GM19035 (cell line): ENCODE data around the gene FXN.
"Not testable (repeated sequence)": the region's sequence is repeated elsewhere in the genome, so short reads cannot be mapped to it uniquely, and the experiment has no call there.

Experiments
- ATAC-seq: cut with Tn5 transposase; IDR thresholded peaks from one replicate; pipeline ENCODE4 v1.9.1; 2021; ENCODE audit not compliant: unreplicated experiment

FXN gene

DNA sequence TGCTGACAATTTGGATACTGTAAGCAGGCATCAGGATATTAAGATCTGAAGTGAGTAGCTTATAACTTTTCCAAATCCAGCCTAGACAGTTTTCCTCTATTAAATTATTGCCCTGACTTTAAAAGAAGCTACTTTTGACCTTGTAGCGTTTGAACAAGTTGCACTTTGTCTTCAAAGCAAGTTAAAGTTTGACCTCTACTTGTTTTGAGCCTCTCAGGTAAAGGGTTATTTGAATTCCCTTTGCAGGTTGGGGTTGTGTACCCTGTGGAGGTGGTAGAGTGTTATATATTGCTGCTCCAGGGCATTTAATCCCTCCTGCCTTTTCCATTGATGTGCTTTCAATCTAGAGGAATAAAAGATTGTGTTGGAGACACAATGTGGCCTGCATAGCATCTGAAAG lies 30.1 kb downstream of the FXN start:
- ATAC-seq = no peak

DNA sequence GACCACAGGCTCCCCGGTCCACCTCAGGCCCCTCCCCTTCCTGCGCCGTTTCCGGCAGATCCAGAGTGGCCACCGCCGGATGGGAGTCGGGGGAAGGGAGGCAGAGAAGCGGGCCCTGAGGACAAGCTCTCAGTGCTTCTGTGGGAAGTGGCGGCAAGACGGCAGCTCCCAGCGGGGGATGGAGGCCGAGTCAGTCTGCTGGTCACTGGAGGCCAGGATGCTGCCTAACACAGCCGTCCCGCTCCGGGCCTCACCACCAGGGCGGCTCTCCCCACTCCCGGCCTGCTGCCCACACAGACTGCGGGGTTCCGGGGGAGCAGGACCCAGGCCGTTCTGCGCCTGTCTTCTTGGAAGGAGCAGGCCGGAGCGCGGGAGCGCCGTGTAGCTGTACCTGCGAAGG lies 31.4 kb downstream of the FXN start:
- no peak for ATAC-seq

DNA sequence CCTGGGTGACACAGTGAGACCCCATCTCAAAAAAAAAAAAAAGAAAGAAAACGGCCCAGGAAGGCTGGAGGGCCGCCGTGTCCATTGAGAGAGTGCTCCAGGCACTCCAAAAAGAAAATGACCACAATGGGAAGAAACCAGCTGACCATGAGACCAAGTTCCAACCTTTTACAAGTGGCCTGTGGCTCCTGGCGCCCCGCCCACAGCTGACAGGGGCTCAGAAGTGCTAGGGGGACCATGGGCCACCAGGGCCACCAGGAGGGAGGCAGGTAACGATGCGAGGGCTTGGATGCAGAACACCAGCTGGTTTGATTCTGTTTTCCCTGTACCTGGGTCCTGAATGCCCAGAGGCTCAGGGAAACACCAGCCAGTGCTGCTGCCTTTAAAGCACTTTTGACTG lies 34.6 kb downstream of the FXN start:
- no peak for ATAC-seq

DNA sequence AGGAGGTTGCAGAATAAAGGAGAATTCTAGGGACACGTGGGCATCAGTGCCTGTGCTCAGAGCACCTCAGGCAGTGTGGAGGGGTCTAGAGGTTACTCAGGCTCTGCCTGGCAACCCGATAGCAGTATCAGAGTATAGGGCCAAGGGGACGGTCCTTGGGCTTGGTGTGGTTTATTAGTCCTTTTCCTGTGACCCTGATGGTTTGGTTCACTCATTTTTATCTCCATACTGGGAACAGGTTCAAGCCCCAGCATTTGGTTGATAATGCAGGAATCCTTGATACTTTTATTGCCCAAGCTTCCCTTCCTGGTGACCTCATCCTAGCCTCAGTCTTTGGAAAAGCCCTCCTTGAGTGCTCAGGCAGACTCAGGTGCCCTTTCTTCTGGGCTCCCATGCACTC lies 35.5 kb downstream of the FXN start:
- no peak for ATAC-seq

DNA sequence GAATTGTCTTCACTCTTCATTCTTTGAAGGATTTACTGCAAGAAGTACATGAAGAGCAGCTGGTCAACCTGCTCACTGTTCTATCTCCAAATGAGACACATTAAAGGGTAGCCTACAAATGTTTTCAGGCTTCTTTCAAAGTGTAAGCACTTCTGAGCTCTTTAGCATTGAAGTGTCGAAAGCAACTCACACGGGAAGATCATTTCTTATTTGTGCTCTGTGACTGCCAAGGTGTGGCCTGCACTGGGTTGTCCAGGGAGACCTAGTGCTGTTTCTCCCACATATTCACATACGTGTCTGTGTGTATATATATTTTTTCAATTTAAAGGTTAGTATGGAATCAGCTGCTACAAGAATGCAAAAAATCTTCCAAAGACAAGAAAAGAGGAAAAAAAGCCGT lies 37.6 kb downstream of the FXN start:
- no peak for ATAC-seq

DNA sequence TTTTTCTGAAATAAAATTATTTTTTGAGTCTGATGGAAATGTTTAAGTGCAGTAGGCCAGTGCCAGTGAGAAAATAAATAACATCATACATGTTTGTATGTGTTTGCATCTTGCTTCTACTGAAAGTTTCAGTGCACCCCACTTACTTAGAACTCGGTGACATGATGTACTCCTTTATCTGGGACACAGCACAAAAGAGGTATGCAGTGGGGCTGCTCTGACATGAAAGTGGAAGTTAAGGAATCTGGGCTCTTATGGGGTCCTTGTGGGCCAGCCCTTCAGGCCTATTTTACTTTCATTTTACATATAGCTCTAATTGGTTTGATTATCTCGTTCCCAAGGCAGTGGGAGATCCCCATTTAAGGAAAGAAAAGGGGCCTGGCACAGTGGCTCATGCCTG lies 39.2 kb downstream of the FXN start:
- ATAC-seq = no peak

DNA sequence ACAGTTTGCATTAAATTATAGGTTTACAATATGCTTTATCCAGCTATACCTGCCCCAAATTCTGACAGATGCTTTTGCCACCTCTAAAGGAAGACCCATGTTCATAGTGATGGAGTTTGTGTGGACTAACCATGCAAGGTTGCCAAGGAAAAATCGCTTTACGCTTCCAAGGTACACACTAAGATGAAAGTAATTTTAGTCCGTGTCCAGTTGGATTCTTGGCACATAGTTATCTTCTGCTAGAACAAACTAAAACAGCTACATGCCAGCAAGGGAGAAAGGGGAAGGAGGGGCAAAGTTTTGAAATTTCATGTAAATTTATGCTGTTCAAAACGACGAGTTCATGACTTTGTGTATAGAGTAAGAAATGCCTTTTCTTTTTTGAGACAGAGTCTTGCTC lies 41.0 kb downstream of the FXN start:
- no peak for ATAC-seq

DNA sequence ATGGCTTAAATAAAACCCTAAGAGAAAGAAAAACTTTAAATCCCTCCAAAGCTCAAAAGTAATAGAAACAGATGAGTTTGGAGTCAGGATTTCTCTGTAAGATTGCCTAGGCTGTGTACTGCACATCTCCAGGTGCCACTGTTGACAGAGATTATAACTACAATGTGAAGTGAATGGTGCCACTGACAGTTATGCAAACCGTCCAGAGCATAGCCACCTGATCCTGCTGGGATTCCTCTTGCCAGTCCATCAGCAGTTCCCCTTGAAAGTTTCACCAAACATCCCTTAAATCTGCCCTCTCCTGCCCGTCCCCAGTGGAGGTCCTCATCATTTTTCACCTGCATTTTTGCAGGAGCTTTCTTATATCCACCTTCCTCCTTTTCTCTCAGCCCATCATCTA lies 42.5 kb downstream of the FXN start:
- no peak for ATAC-seq

DNA sequence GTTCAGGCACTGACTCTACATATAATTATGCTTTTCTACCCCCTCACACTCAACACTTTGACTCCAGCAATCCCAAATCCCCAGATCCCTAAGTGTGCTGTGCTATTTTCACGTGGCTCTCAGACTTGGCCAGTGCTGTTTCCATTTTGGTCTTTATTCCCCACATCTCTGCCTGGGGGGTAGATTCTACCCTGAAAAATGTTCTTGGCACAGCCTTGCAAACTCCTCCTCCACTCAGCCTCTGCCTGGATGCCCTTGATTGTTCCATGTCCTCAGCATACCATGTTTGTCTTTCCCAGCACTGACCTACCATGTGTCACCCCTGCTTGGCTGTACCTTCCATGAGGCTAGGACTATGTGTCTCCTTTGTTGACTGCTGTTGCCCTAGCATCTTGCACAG lies 43.0 kb downstream of the FXN start:
- no peak for ATAC-seq

DNA sequence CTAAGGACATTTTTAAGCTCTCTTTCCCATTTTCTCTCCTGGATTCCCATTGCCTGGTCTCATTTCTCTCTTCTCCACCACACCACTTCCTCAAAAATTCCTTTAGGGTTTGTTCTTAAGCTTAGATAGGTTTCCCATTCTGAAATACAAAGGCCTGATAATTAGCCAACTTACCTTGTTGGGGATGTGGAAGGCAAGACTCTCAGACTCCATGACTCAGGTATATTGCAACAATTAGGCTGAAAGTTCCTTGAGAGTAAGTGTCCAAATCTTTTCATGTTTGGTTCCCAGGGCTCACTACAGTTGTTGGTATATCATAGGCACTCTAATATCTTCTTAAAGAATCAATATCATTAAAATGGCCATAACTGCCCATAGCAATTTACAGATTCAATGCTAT lies 43.6 kb downstream of the FXN start:
- no peak for ATAC-seq

DNA sequence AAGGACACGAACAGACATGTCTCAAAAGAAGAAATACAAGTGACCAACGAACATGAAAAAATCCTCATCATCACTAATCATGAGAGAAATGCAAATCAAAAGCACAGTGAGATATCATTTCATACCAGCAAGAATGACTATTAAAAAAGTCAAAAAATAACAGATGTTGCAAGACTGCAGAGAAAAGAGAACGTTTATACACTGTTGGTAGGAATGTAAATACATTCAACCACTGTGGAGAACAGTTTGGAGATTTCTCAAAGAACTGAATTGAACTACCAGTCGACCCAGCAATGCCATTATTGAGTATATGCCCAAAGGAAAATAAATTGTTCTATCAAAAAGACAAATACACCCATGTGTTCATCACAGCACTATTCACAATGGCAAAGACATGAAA lies 45.7 kb downstream of the FXN start:
- ATAC-seq = no peak

DNA sequence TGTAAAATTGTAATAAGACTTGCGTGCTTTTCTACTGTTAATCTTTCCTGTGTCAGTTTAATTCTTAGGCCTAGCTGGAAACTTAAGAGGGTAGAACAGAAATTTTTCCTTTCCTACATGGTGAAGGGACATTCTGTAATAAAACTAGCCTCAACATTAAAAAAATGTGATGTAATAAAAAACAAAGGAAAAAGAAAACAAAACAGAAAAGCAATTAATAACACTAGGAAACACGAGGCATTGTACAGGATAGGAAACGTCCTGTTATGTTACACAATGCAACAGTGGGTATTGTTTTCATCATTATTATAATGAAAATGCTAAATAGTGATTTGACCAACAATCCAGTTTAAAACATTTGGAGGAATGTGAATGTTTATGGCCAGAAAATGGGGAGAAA lies 47.8 kb downstream of the FXN start:
- ATAC-seq = no peak

DNA sequence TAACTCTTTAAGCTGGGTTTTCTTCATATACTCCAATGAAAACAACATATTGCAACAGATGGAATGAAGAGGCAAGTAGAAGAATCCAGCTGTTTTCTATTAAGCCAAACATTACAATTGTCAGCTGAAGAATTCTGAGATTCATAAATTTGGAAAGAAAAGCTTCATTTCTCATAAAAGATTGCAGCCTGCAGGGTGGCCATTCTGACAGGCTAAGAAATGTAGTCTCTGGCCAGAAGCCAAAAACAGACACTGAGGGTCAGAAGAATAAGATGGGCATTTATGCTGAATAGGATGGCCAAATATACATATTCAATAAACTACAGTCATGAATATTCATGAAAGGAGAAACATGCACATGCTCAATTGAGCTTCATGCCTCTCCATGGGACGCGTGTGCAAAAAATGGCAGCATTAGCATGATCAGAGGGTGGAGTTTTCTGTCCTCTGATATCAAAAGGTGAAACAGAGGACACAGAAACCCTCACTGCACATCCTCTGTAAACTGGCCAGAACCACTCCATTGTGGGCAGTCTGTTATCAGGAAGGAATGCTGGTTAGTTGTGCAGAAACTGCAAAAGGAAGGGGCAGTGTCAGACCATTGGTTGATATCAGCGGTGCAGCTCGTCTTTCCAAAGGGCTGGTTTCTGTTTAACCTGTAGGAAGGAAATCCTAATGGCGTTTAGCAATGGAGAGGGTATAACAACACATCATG lies 50.2 kb downstream of the FXN start:
- ATAC-seq = no peak

DNA sequence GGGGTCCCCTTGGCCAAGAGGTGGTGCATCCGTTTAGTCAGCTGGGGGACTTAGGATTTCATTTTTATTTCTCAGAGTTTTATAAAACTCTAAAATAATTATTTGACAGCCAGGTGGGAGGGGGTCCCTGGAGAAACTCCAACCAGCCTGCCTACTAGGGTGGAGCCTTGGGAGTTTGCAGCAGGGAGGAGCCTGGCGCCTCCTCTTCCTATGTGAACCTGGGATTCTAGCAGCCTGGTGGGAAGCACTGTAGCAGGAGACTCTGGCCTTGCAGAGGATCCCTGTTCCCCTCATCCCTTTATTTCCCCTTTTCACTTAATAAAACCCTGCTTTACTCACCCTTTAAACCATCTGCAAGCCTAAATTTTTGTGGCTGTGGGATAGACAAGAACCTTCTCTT lies 50.8 kb downstream of the FXN start:
- ATAC-seq = no peak

DNA sequence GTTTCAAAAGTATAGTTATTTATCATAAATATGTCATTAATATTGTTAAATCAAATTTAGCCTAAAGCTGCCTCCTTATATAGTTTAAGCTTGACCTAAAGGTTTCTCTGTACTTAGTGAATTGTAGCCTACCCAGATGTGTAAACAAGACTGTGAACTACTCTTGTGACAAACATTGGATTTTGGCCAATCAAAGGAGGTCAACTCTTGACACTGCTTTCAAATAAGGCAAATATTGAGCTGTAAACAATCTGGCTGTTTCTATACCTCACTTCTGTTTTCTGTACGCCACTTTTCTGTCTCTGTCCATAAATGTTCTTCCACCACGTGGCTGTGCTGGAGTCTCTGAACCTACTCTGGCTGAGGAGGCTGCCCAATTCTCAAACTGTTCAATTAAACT lies 51.2 kb downstream of the FXN start:
- ATAC-seq = no peak

DNA sequence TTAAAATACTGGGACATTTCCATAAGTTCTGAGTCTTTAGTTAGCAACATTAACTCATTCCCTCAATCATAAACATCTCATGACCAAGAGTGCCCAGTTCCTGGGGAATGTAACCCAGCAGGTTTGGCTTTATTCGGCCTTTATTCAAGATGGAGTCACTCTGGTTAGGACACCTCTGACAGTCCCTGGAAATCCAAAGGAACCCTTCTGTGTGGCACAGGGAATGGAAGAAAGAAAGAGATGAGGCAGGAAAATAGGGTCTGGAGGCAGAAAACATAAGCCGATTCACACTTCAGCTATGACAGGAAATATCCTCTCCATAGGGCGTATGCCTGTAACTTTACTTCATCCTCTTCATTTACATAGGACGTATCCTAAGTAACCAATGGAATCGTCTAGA lies 53.5 kb downstream of the FXN start:
- ATAC-seq = no peak

DNA sequence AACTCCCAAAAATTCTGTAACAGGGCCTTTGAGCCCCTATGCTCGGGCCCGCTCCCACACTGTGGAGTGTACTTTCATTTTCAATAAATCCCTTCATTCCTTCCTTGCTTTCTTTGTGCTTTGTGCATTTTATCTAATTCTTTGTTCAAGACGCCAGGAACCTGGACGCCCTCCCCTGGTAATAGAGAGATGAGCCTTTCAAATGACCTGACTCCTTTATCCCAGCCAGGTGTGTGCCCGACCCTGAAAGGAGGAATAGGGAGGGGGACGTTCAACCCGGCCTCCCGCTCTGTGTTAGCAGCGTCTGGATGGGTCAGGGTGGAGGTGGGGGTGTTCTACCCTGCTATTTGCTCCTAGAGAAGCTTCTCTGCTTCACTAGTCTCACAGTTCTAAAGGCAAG lies 53.9 kb downstream of the FXN start:
- ATAC-seq = no peak

DNA sequence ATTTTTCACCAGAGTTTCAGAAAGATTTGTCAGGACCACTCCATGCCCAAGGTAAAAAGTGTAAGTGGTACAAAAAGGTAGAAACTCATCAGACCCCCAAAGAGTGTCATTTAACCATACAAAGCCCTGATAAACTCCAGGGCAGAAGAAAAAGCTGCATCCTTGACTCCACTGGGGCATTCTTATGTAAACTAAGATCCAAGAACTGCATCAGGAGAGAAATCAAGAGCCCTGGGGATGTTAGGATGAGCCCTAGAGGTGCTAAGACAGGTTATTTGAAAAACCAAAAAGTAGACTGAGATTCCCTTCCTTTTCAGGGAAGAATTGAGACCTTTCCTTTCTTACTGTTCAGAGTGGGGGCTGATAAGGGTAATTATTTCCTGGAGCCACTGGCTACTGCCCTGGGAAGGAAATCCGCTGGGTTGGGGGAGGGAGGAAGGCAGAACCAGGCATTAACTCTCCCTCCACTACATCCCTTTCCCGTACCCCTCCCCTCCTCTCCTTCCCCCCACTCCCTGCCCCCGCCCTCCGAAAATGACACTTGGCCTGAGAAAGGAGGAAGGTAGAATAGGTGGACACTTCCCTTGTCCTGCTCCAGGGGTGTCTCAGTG lies 54.7 kb downstream of the FXN start:
- no peak for ATAC-seq

DNA sequence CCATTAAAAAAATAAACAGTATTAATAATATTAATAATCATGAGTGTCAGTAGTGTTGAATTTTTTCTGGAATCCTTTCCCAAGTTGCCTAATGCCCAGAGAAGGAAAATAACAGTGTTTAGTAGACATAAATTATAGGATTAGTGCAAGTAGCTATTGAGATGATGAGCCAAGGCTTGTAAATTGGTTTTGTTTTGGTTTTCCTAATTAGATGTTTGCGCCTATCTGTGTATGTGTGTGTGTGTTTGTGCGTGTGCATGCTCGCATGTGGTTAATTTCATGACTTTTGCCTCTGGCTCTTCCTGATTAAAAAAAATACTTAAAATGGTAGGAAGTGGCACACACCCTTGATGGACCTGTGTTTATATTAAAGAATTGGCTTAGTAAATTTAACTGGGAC lies 55.4 kb downstream of the FXN start:
- no peak for ATAC-seq

DNA sequence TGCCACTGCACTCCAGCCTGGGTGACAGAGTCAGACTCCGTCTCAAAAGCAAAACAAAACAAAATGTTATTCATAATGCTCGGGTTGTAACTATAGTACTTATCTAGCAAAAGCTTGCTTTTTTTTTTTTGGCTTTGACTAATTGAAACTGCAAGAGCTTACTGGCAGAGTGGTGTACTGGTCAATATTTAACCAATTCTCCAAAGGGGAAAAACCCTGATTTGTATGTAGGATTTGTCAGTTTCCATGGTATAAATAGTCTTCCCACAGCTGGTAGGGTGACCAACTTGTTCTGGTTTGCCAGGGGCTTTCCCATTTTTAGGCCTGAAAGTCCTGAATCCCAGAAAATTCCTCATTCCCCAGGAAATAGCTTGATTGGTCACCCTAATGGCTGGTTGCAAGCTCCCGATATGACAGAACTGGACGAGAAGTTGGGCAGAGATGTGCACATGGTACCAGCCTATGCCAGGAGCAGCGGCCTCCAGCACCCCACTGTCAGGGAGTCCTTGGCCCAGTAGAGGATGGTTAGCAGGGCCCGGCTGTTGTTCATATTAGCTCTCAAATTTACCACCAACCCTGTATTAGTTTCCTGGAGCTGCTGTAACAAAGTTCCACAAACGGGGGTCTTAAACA lies 58.0 kb downstream of the FXN start:
- no peak for ATAC-seq

DNA sequence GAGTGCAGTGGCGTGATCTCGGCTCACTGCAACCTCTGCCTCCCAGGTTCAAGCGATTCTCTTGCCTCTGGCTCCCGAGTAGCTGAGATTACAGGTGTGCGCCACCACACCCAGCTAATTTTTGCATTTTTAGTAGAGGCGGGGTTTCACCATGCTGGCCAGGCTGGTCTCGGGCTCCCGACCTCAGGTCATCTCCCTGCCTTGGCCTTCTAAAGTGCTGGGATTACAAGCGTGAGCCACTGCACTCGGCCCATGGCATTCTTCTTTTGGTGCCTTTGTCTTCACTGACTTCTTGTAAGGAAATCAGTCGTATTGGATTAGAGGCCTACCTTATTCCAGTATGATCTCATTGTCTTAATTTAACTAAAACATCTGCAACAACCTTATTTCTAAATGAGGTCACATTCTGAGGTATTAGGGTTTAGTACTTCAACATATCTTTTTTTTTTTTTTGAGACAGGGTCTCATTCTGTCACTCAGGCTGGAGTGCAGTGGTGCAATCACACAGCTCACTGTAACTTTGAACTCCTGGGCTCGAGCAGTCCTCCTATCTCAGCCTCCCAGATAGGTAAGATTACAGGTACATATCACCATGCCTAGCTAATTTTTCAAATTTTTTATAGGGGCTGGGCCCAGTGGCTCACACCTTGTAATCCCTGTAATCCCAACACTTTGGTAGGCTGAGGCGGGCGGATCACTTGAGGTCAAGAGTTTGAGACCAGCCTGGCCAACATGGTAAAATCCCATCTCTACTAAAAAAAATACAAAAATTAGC lies 59.0 kb downstream of the FXN start:
- not testable (repeated sequence) for ATAC-seq

DNA sequence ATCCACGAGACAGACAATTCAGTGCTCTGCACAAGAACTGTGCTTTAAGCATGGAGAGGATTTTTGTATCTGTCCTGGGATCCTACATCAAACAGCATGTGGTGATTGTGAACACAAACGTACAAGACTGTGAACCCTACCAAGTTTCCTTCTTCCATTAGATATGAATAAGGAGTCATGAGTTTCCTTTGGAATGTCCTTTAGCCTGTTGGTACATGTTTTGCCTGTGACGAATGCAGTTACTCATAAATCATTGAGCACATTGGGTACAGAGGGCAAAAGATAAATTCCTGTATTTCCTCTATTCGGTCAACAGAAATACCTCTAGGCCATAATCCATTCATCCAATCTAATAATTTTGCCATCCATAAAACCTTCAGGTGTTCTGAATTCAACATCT lies 61.5 kb downstream of the FXN start:
- ATAC-seq = no peak
